Bronchial epithelial cell (primary cell): ENCODE measurements around the gene WDPCP. TPM values are rescaled to one million over a fixed set of nuclear protein-coding genes. Genes with fewer than 3 reads are reported as not detected.
A peak's percentile ranks its signal among the peaks of the same experiment; 100 is the strongest.

Experiments used
- DNase-seq: peaks from one replicate; pipeline ENCODE4 v3.0.0-alpha.2; 2010; ENCODE audit warnings: low read depth
- FAIRE-seq: peaks from 2 replicates; lab custom pipeline; 2011; peaks lifted over from hg19 to GRCh38; lab: Jason Lieb, UNC
- H3K27me3 ChIP-seq: 2 replicates; pipeline ENCODE4 v1.5.1; 2011; ENCODE audit warnings: low read length; ENCODE audit not compliant: control insufficient read depth, insufficient read depth
- H3K36me3 ChIP-seq: 2 replicates; pipeline ENCODE4 v1.5.1; 2011; ENCODE audit warnings: low read length; ENCODE audit not compliant: control insufficient read depth, insufficient read depth
- H3K4me3 ChIP-seq: 2 replicates; pipeline ENCODE4 v1.5.1; 2011; ENCODE audit warnings: mild to moderate bottlenecking, low read depth, low read length, control low read depth
- CTCF ChIP-seq: IDR thresholded peaks from 2 replicates; pipeline ENCODE4 v1.5.1; 2011; ENCODE audit warnings: mild to moderate bottlenecking, moderate library complexity, low read length, control low read depth, inconsistent platforms; ENCODE audit not compliant: insufficient read depth, severe bottlenecking
- total RNA-seq: library from RNA; depleted of rRNA; stranded (reverse); fragments of >200 nt; gene quantifications from 2 replicates; pipeline ENCODE4 v1.2.1, GENCODE V29; 2014

Gene WDPCP
- total RNA-seq, 1 donor from 2014 or later = 3.2 TPM

GRCh38 chr2:63444565-63445288 is 143.6 kb downstream of the WDPCP start:
- no peak for TF ChIP-seq CTCF
- no peak overlapping the region for H3K4me3 ChIP-seq
- FAIRE-seq = no peak
- no peak for DNase-seq
- no peaks in the 10 kb centered on the region for H3K27me3 ChIP-seq
- no peaks in the 10 kb centered on the region for H3K36me3 ChIP-seq

- no peak for FAIRE-seq
- Histone ChIP-seq H3K36me3 (no peaks in the 10 kb centered on the region), H3K4me3 (no peak overlapping the region), H3K27me3 (no peaks in the 10 kb centered on the region)
- no peak for TF ChIP-seq CTCF
- peak; percentile 64 for DNase-seq
These were observed 147.7 kb downstream of the WDPCP start for GRCh38 chr2:63440612-63441011.

GRCh38 chr2:63438181-63438580 is 150.1 kb downstream of the WDPCP start:
- FAIRE-seq = no peak
- H3K27me3 ChIP-seq = no peaks in the 10 kb centered on the region
- H3K4me3 ChIP-seq = no peak overlapping the region
- DNase-seq = no peak
- no peaks in the 10 kb centered on the region for H3K36me3 ChIP-seq
- no peak for TF ChIP-seq CTCF

- H3K4me3 ChIP-seq = no peak overlapping the region
- FAIRE-seq = no peak
These were observed 151.8 kb downstream of the WDPCP start for GRCh38 chr2:63436488-63436887.

GRCh38 chr2:63435070-63435469 is 153.2 kb downstream of the WDPCP start:
- Histone ChIP-seq H3K4me3 (no peak overlapping the region), H3K36me3 (no peaks in the 10 kb centered on the region), H3K27me3 (no peaks in the 10 kb centered on the region)
- TF ChIP-seq CTCF = no peak
- no peak for DNase-seq
- FAIRE-seq = no peak

More at GRCh38 chr2:63436488-63436887, 151.8 kb downstream of the WDPCP start:
- no peaks in the 10 kb centered on the region for H3K27me3 ChIP-seq
- no peak for DNase-seq
- no peaks in the 10 kb centered on the region for H3K36me3 ChIP-seq
- no peak for TF ChIP-seq CTCF
